CMK (cell line): Measurements from ENCODE around the gene FRMD6.

Source experiments
- DNase-seq: peaks from one replicate; pipeline ENCODE4 v3.0.0-alpha.2; 2010; ENCODE audit warnings: low read depth

FRMD6 gene

GRCh38 chr14:51651388-51652167, at the start of gene FRMD6:
Gene FRMD6 (plus strand): TSS chr14:51651910. CDS start chr14:51689837, 37,927 bp downstream.
- peak; percentile 31 for DNase-seq

GRCh38 chr14:51602310-51602709, 49.4 kb upstream of the FRMD6 start:
- no peak for DNase-seq

GRCh38 chr14:51603495-51603894, 48.2 kb upstream of the FRMD6 start:
- no peak for DNase-seq

GRCh38 chr14:51604073-51604472, 47.6 kb upstream of the FRMD6 start:
- DNase-seq: no peak

- DNase-seq: no peak
These were observed 46.1 kb upstream of the FRMD6 start for GRCh38 chr14:51605575-51605974.

GRCh38 chr14:51607711-51608110, 44.0 kb upstream of the FRMD6 start:
- no peak for DNase-seq

- DNase-seq: no peak
These were observed 42.3 kb upstream of the FRMD6 start for GRCh38 chr14:51609251-51609954.

GRCh38 chr14:51609955-51610283, 41.8 kb upstream of the FRMD6 start:
- DNase-seq: no peak

- no peak for DNase-seq
These were observed 40.9 kb upstream of the FRMD6 start for GRCh38 chr14:51610771-51611170.

- no peak for DNase-seq
These were observed 39.3 kb upstream of the FRMD6 start for GRCh38 chr14:51612449-51612848.

- DNase-seq: no peak
These were observed 38.3 kb upstream of the FRMD6 start for GRCh38 chr14:51613416-51613815.

GRCh38 chr14:51614707-51615106, 37.0 kb upstream of the FRMD6 start:
- DNase-seq: no peak

GRCh38 chr14:51616256-51616655, 35.5 kb upstream of the FRMD6 start:
- DNase-seq: no peak

- DNase-seq: no peak
These were observed 34.8 kb upstream of the FRMD6 start for GRCh38 chr14:51616724-51617409.

- no peak for DNase-seq
These were observed 32.1 kb upstream of the FRMD6 start for GRCh38 chr14:51619561-51619960.

GRCh38 chr14:51620056-51620455, 31.7 kb upstream of the FRMD6 start:
- DNase-seq: no peak

- DNase-seq: no peak
These were observed 30.1 kb upstream of the FRMD6 start for GRCh38 chr14:51621654-51622053.

- DNase-seq: no peak
These were observed 29.3 kb upstream of the FRMD6 start for GRCh38 chr14:51622376-51622775.

GRCh38 chr14:51624955-51625569, 26.6 kb upstream of the FRMD6 start:
- no peak for DNase-seq

- DNase-seq: no peak
These were observed 25.5 kb upstream of the FRMD6 start for GRCh38 chr14:51626185-51626584.

- no peak for DNase-seq
These were observed 24.9 kb upstream of the FRMD6 start for GRCh38 chr14:51626788-51627187.

- DNase-seq: no peak
These were observed 24.4 kb upstream of the FRMD6 start for GRCh38 chr14:51627313-51627712.

GRCh38 chr14:51628238-51628637, 23.5 kb upstream of the FRMD6 start:
- no peak for DNase-seq
